ENCODE results near the gene TH.

Gene TH

DNA sequence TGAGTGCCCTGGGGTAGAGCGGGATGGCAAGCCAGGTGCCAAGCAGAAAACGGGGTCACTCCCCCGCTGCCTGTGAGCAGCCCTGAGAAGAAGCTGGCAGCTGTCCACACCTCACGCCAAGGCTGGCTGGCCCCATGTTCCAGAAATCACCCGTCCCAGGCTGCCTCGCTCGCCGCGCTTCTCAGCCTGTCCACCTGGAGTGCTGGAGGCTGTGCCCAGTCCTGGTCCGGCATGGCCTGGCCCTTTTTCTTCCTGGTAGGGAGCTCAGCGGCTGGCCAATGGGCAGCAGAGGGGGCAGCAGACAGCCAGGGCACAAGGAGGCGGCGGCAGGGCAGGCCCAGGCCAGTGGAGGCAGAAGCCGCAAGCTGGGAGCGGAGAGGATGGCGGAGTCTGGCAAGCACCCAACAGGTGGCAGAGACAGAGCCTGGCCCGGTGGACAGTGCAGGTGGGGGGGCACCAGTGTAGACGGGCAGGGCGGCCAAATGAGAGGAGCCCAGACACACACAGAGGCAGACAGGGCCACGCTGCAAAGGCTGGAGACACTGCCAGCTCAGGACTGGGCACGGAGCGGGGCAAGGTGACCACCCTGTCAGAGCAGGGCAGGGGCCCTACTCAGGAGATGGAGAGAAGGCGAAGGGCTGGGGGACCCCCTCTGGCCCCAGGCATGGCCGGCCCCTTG, 37.2 kb upstream of the TH start:
- no peak for DNase-seq

DNA sequence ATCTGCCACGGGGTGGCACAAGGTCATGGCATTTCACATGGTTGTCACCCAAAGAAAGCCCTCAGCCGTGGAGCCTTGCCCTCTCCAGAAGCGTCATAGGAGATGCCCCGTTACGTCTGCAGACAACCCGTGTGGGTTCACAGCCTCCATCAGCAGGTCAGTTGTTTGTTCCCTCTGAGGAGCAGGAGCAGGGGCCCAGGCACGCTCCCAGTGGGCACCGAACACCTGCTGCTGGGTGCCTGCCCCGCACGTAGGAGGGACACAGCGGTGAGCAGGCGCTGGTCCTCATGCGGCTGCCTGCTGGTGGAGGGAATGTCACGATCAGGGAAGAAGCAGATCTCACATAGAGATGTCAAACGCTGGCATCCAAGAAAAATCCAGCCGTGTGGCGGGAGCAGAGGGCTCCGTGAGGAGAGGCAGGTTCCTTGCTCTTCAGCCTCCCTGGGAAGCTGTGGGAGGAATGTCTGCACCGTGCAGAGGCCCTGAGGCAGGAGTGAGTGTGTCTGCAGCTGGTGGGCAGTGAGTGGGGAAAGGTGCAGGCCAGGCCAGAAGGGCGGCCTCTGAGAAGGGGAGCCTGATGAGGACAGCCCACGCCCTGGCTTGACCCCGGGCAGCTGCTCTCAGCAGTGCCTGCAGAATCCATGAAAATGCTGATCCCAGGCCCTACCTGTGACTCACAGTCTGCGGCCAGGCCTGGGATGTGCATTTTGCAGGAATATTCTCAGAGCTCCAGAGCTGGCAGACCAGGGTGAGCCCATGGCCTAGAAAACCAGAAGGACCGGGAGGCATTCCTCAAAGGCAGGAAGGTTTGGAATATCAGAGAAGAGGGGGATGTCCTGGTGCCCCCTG, 36.4 kb upstream of the TH start:
- DNase-seq = no peak

DNA sequence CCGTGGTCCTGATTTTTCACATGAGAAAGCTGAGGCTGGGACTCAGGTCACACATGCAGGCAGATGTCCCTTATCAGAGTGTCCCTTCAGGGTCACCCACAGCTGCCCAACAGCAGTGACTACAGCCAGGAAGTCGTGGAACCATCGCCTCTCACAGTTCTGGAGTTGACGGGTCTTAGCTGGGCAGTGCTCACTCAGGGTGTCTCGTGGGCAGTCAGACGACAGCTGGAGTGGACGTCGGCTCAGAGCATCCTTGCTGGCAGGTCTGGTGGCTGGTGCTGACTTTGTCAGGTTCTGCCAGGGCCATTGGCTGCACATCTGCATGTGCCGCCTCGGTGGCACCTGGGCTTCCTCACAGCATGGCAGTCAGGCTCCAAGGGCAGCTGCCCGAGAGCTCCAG, 35.6 kb upstream of the TH start:
- no peak for DNase-seq

DNA sequence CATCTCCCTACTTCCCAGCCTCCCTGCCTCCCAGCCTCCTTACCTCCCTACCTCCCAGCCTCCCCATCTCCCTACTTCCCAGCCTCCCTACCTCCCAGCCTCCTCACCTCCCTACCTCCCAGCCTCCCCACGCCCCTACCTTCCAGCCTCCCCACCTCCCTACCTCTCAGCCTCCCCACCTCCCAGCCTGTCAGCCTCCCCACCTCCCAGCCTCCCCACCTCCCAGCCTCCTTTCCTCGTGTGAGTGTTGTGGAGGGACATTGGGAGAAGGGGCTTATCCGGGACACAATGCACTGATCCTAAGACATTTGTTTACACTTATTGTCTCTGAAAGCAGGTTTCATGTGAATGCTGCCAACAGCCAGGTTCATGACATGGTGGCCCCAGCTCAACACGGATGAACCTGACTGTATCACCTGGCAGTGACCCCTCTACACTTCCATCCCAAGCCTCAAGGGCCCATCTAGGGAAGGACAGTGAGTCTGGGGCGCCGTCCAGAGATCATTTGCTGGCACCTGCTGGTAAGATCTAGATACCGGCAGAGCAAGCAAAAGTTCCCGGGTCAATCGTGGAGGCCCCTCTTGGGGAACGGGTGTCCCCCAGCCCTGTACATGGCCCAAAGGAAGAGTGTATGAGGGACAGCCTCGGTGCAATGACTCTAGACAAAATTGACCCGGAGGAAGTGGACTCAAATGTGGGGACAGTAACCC, 34.5 kb upstream of the TH start:
- DNase-seq = no peak

DNA sequence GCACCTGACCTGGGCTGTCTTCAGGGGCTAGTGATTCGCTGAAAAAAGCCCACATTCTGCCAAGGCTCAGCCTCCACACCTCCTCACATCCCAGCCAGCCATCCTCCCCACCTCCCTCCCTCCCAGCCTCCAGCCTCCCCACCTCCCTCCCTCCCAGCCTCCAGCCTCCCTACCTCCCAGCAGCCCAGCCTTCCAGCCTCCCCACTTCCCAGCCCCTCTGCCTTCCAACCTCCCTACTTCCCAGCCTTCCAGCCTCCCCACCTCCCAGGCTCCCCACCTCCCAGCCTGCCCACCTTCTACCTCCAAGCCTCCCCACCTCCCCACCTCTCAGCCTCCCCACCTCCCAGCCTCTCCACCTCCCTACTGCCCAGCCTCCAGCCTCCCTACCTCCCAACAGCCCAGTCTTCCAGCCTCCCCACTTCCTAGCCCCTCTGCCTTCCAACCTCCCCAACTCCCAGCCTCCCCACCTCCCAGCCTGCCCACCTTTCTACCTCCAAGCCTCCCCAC, 33.7 kb upstream of the TH start:
- DNase-seq = no peak

DNA sequence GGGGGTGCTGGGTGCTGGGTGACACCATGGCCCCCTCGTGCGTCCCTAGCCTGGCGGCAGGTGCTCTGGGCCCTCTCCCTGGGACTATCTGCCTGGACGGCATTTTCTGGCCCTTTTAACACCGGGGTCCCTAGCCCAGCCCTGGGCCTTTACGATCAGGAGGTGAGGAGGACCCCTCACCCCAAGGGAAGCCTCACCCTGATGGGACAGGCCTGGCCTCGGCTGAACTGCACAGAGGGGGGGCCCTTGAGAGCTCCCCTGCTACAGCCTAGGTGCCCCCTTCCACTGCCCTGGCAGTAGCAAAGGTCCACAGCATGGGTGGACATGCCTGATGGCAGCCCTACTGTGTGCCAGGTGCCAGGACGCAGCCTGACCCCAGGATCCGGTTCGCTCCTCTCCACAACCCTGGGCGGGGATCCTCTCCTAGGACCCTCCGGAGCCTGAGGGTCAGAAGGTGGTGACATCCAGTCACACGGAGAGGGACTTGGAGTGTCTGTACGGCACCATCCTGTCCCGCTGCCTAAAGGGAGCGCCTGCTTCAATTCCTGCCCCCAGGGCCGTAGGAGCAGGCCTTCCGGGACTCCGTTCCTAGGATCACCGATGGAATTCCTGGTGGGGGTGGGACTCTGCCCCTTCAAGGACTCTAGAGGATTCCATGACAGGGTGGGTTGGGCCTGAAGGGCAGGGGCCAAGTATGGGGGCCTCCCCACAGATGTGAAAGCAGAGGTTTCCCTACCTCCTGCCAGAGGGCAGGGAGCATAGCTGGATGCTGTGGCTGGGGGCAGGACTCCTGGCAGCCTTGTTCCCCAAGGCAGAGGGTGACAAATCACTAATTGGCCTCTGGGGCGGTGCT, 33.0 kb upstream of the TH start:
- no peak for DNase-seq

DNA sequence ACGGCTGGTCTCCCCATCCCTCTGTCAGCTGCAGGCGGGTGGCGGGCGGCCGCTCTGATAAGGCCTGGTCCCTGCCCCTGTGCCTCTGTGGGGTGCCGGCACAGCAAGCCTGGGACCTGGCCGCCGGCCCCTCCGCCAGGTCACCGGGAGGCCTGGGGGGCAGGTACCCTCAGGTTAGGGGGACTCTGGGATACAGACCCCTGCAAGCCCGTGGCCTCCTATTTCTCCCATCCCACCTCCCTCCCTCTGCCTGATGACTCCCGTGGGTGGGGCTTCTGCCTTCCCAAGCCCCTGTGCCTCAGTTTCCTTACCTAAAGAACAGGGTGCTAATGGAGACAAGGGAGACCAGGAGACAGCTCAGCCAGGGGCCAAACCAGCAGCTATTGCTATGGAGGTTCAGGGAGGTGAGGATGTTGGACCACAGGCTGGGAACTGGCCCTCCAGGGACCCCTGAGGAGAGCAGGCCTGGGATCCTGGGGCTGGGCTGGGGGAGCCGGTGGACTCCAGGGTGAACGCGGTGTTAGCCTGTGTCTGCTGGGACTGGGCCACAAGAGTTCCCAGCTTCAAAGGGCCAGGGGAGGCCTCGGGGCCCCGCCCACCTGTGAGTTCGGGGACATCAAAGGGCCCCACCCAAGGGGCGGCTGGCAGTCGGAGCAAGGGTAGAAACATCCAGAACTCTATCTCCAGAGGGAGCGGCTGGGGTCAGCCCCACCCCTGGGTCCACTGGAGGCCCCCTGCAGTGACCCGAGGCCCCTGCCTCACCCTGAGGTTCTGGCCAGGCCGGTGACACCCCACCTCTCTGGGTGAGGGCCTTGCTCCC, 32.0 kb upstream of the TH start:
- DNase-seq = no peak

DNA sequence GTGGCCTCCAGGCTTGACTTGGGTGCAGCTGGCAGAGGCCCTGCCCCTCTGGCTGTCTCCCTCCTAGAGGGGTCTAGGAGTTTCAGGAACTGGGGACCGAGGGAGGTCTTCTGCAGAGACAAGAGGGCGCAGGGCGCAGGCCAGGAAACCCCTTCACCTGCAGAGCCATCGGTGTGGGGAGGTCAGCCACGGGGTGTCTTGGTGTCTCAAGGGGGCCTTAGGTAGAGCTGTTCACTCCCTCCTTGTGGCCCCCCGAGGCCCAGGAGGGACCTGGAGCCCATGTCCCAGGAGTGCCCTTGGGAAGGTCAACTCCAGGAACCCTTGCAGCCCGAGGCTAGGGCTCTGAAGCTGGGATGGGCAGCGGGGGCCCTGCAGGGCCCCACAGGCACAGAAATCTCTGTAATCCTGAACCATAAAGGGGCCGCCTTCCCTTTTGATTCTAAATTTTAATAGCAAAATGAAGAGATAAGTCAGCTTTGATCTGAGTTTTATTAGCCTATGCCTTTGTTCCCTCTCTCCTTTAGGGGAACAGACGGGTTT, 31.4 kb upstream of the TH start:
- no peak for DNase-seq

DNA sequence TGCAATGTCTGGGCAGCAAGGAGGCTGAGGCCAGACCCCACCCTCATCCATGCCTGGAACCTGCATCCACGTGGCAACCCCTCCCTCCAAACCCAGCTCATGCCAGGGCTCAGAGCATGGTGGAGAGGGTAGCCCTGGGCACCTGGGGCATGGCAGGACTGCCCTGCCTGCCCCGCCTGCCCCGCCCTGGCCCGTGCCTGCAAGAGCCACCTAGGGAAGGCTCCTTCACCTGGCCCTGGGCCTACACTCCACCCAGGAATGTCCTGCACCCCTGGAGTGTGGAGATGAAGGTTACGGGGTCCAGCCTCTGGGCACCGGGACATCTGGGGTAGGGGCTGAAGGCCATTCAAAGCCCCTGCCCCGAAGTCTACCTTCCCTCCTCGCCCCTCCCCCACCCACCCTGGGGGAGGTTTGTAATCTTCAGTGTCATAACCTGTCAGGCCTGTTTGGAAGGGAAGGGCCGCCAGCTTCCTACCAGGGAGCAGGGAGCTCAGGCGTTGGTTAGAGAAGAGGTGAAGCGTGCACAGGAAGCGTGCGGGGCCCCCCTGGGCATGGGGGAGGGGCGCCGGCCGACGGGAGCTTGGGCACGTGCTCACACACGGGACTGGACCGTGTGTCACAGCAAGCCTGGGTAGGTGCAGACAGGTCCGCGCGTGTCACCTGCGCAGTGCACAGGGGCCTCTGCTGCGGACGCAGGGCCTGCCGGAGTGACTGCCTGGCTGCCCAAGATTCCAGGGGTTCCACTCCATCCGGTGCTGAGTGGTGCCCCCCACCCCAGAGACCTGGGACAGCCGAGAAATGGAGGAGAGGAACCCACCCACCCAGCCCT, 30.7 kb upstream of the TH start:
- DNase-seq = no peak

DNA sequence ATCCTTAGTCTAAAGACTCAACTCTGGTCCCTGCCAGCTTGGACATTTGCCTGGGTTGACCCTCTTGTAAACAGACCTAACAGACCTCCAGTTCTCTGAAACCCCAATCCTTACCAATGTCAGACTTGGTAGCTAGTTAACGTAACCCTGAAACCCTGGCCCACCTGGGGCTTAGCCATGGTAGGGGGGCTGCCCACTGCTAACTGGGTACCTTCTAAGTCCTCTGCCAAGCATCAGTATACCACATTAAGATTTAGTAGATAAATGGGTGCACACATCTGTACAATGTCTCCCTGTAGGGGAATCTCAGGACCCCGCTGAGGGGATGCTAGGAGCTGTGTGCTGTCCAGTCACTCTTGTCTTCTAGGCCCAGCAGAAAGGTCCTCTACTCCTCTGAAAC, 29.9 kb upstream of the TH start:
- DNase-seq = no peak

DNA sequence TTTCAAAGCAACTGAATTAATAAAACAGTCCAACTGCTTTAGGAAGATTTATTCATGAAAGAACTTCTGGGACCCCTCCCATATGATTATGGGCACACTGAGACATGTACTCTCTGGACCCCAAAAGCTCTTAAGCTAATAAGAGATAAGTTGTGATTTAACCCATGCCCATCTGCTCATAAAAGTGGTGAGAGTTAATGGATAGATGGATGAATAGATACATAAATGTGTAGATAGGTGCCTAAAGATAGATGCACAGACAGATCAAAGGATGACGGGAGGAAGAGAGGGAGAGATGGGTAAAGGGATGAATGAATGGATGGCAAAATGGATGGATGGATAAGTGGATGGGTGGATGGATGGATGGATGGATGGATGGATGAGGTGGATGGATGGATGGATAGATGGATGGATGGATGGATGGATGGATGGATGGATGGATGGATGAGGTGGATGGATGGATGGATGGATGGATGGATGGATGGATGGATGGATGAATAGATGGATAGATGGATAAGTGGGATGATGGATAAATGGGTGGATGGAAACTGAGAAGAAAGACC, 29.4 kb upstream of the TH start:
- no peak for DNase-seq

DNA sequence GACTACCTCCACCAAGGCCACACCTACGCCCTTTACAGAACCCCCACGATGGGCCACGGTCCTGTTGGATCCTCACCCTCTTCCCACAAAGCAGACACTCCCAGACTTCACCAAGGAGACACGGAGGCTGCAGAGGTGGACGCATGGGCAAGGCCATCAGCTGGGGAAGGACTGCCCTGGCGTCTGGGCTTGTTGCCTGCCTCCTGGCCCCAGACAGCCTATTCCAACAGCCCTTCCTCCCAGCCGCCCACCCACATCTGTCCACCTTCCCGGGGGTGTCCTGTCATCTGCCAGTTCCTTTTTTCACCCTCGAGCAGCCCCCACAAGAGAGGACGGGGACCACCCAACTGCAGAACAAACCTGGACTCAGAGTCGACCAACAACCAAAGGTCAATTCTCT, 28.9 kb upstream of the TH start:
- DNase-seq = no peak

DNA sequence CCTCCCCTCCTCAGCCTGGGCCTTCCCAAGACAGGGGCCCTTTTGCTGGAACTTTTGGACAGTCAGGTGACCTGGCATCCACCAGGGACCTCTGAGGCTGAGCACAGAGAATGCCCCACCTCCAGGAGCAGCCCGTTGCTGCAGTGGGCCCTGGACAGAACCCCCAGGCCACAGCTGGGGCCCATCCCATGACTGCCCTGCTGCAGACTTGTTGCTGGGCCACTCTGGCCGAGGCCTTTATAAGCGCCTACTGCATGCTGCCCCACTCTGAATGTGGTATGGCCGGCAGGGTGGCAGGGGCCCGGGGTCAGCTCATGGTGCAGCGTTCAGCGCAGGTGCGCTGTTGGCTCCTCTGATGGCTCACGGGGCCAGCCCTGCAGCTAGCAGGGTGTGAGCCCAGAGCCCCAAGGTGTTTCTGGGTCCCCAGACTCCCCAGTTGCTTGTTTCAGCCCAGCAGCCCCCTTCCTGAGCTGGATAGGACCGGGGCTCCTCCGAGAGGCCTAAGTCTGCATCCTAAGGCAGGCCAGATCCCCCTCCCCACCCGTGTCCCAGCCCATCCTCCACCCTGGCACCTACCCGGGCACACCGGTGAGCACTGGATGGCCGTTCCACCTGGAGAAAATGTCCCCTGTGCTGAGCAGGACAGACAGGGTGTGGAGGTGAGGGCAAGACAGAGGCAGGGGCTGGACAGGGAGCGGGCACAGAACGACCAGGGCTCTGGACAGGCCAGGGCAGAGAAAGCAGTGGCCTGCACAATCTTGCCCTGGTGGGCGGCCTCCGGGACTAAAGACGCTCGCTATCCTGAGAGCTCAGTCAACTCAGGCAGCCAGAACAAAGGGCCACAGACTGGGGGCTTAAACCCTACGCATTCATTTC, 28.1 kb upstream of the TH start:
- no peak for DNase-seq

DNA sequence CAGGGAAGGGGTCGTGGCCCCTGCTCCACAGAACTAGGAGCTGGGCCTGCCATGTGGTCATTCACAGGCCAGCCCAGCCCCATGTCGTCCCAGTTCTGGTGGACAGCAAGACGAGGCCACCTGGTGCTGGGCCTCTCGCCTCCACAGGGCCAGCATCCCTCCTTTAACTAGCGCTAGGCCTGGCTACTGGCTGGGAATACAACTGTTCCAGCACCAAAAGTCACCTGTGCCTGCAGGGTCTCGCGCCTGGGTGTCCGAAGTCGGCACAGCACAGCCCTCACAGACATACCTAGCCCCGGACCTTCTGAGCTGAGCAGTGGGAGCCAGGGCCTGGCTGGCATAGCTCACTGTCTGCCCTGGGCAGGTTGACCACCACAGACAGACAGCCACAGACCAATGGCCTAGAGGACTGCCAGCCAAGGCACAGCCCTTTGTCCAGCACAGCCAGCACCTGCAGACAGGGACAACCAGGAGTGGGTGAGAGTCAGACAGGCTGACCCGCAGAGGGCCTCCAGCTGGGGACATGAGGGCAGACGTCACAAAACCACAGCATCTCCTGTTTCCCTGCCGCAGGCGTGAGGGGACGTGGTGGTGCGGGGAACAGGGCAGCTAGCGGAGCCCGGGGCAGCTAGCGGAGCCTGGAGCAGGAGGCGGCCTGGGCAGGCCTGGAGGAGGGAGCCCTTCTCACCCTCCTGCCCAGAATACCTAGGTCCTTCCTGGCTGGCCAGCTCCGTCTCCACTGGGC, 27.2 kb upstream of the TH start:
- DNase-seq = no peak

DNA sequence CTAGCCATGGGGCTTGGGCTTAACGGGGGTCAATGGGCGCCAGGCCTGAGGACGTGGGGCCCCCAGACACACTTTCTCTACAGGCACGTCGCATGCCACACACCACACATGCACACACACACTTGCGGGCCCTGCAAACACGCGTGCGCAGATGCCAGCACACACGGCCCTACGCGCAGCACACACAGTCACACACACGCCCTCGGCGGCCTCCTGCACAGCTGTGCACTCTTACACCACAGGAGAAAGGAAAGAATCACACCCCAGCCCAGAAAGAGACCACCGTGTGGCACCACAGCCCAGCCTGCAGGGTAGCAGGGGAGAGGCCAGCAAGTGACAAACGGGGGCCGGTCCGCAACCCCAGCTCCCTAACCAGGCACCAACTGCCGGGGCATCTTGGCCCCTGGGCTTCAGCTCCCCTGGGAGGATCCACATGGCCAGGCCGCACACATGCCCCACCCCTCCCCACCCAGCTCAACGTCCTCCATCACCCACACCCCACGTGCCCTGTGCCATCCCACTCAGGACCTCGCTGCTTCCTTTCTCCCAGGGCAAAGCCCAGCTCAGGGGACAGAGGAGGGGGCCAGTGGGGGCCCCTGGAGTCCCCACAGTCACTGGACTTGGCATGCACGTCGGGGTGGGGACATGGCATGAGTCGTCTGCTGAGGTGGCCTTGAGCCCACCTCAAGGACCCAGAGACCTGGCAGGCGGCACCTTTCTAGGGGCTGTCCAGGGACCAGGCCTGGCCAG, 26.3 kb upstream of the TH start:
- no peak for DNase-seq

DNA sequence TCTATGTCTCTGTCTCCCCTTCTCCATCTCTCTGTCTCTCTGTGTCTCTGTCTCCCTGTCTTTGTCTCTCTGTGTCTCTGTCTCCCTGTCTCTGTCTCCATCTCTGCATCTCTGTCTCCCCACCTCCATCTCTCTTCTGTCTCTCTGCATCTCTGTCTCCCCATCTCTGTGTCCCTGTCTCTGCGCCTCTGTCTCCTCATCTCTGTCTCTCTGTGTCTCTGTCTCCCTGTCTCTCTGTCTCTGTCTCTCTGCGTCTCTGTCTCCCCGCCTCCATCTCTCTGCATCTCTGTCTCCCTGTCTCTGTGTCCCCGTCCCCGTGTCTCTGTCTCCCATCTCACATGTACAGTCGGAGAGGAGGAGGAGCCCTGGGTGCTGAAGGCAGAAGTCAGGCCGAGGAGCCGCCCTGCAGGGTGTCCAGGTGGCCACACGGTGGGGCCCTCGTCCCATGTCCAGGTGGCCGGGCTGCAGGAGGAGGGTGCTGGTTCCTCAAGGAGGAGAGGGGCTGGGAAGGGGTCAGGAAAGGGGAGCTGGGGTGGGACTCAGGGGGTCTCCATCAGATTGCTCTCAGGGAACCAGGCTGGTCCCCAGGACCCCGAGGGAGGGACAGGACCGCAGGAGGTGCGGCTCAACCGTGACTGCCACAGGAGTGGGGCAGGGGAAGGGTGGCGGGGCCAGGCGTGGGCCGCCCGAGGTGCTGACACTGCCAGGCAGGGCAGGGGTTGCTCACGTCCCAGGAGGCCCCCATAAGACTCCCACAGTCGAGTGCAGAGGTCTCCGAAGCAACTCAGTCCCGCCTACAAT, 25.6 kb upstream of the TH start:
- peak; percentile 77 to 78 for DNase-seq

DNA sequence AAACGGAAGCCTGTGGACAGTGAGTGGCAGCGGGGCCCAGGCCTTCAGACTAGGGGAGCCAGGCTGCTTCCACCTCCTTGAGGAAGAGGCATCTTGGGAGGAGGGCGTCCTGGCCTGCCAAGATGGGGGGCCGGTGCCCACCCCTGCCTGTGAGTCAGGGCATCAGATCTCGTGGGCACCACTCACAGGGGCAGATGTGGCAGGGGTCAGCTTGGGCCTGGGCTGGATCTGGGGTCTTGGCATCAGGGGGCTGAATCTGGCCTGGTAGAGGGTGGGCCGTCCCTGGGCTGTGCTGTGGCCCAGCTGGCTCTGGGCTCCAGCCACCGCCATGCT, 24.1 kb upstream of the TH start:
- no peak for DNase-seq
